ENCODE measurements around the gene UCK1.

UCK1 gene

GRCh38 chr9:131530920-131531832 is at the start of gene UCK1:
TSS of gene UCK1 (minus strand) at chr9:131531263. CDS start at chr9:131531174, 89 bp downstream.
- peak; percentile 35 for DNase-seq

- no peak for DNase-seq
Observed at GRCh38 chr9:131580358-131580757, 49.3 kb upstream of the UCK1 start.

GRCh38 chr9:131579789-131580211 is 48.7 kb upstream of the UCK1 start:
- no peak for DNase-seq

- DNase-seq, result no peak
Observed at GRCh38 chr9:131578731-131579504, 47.9 kb upstream of the UCK1 start.

- DNase-seq, result no peak
Observed at GRCh38 chr9:131578021-131578420, 47.0 kb upstream of the UCK1 start.

- no peak for DNase-seq
Observed at GRCh38 chr9:131577005-131578000, 46.2 kb upstream of the UCK1 start.

- DNase-seq, result no peak
Observed at GRCh38 chr9:131575946-131576853, 45.1 kb upstream of the UCK1 start.

GRCh38 chr9:131574730-131575640 is 43.9 kb upstream of the UCK1 start:
- no peak for DNase-seq

- no peak for DNase-seq
Observed at GRCh38 chr9:131567910-131568309, 36.8 kb upstream of the UCK1 start.

- no peak for DNase-seq
Observed at GRCh38 chr9:131566158-131566557, 35.1 kb upstream of the UCK1 start.

GRCh38 chr9:131565369-131565768 is 34.3 kb upstream of the UCK1 start:
- DNase-seq, result no peak

- DNase-seq, result no peak
Observed at GRCh38 chr9:131562032-131562959, 31.2 kb upstream of the UCK1 start.

- DNase-seq, result no peak
Observed at GRCh38 chr9:131559421-131560000, 28.4 kb upstream of the UCK1 start.

GRCh38 chr9:131557855-131558548 is 26.9 kb upstream of the UCK1 start:
- no peak for DNase-seq

GRCh38 chr9:131555841-131556673 is 25.0 kb upstream of the UCK1 start:
- no peak for DNase-seq

- no peak for DNase-seq
Observed at GRCh38 chr9:131554843-131555351, 23.8 kb upstream of the UCK1 start.

Measured in T1000 (cell line).